ENCODE results near the gene EFTUD2. TPM values are rescaled to one million over a fixed set of nuclear protein-coding genes. Genes with fewer than 3 reads are reported as not detected.

EFTUD2 gene
- total and polyA plus RNA-seq, 2 donors (not counting 1 experiment from before 2014, with no cell fraction given): 43.2 to 133 TPM

GRCh38 chr17:44918006-44918405 lies 18.8 kb upstream of the EFTUD2 start:
- Mint-ChIP-seq H3K27me3 (peaks cover 22% of the 10 kb centered on the region), H3K4me1 (peaks cover 16% of the 10 kb centered on the region), H3K4me3 (no peak overlapping the region), H3K9me3 (ENCODE audit: insufficient read depth) (no peaks in the 10 kb centered on the region), H3K27ac (no peak overlapping the region)
- Histone ChIP-seq H3K4me1 (ENCODE audit: control insufficient read depth in 2 of 2, insufficient read depth in 2 of 2, low read length in 2 of 2) (peaks cover 10 to 13% of the 10 kb centered on the region in 2 donors), H3K36me3 (replicated peaks in 1 of 2; ENCODE audit: control extremely low read depth in 1 of 2, control insufficient read depth in 1 of 2, extremely low read depth in 1 of 2, insufficient read depth in 2 of 2, low read length in 1 of 2) (no peaks in the 10 kb centered on the region), H3K27ac (ENCODE audit: low read length in 2 of 2) (no peak overlapping the region), H2AFZ (ENCODE audit: insufficient read depth, low read depth, low read length, poor library complexity, severe bottlenecking) (no peak overlapping the region), H3K79me2 (ENCODE audit: control insufficient read depth, insufficient read depth, low read length) (no peaks in the 10 kb centered on the region), H3K9ac (ENCODE audit: low read length) (no peak overlapping the region), H4K20me1 (ENCODE audit: control insufficient read depth, insufficient read depth, low read length, poor library complexity, severe bottlenecking) (no peaks in the 10 kb centered on the region), H3K4me3 (ENCODE audit: control extremely low read depth in 1 of 5, extremely low read depth in 1 of 5, insufficient read depth in 1 of 5, low read depth in 2 of 5, low read length in 4 of 5) (no peak overlapping the region), H3K4me2 (replicated peaks; ENCODE audit: low read depth, low read length, poor library complexity, severe bottlenecking) (no peak overlapping the region), H3K9me3 (ENCODE audit: control extremely low read depth in 1 of 3, control insufficient read depth in 2 of 3, insufficient read depth in 1 of 3, low read length in 2 of 3) (no peaks in the 10 kb centered on the region), H3K27me3 (replicated peaks in 1 of 4; ENCODE audit: control extremely low read depth in 1 of 4, control insufficient read depth in 3 of 4, insufficient read depth in 4 of 4, low read length in 3 of 4) (peaks cover 0 to 38% (median 6%) of the 10 kb centered on the region in 4 experiments)
- intact Hi-C loops (cut with micrococcal nuclease): no loop called here
- DNase-seq (no peak), ATAC-seq (ENCODE audit: low read depth) (no peak)
- POLR2A ChIA-PET: interaction anchor here (0.6 kb wide), 1 partner anchor 237 kb away, joined by 12 read pairs; no protein-coding TSS in a partner anchor
- no peak for TF ChIP-seq EZH2 (IDR thresholded peaks at IDR 0.05; ENCODE audit: borderline replicate concordance, insufficient read depth, low read depth, low read length, poor library complexity, severe bottlenecking)
- no peak for TF ChIP-seq CTCF (IDR thresholded peaks at IDR 0.05)
- 86% methylated on average over 1 of the region's 2 CpGs for WGBS (ENCODE audit: insufficient coverage)
- CTCF ChIA-PET: interaction anchor here (0.9 to 6.0 kb wide), 4 partner anchors 104 to 279 kb away, joined by 4 to 95 read pairs (median 6); no protein-coding TSS in a partner anchor

- no peaks in the 10 kb centered on the region for H3K36me3 ChIP-seq (replicated peaks in 1 of 2; ENCODE audit: control extremely low read depth in 1 of 2, control insufficient read depth in 1 of 2, extremely low read depth in 1 of 2, insufficient read depth in 2 of 2, low read length in 1 of 2)
- ATAC-seq (ENCODE audit: low read depth) (no peak), DNase-seq (no peak)
- no peaks in the 10 kb centered on the region for H4K20me1 ChIP-seq (ENCODE audit: control insufficient read depth, insufficient read depth, low read length, poor library complexity, severe bottlenecking)
- H3K4me2 ChIP-seq (replicated peaks; ENCODE audit: low read depth, low read length, poor library complexity, severe bottlenecking): no peak overlapping the region
- Mint-ChIP-seq H3K27me3 (peaks cover 28% of the 10 kb centered on the region), H3K4me3 (no peak overlapping the region), H3K9me3 (ENCODE audit: insufficient read depth) (no peaks in the 10 kb centered on the region), H3K27ac (no peak overlapping the region), H3K4me1 (peaks cover 17% of the 10 kb centered on the region)
- no peak overlapping the region for H2AFZ ChIP-seq (ENCODE audit: insufficient read depth, low read depth, low read length, poor library complexity, severe bottlenecking)
- H3K4me1 ChIP-seq (ENCODE audit: control insufficient read depth in 2 of 2, insufficient read depth in 2 of 2, low read length in 2 of 2): peaks cover 10 to 13% of the 10 kb centered on the region in 2 donors
- intact Hi-C loops (cut with micrococcal nuclease): no loop called here
- no peaks in the 10 kb centered on the region for H3K9me3 ChIP-seq (ENCODE audit: control extremely low read depth in 1 of 3, control insufficient read depth in 2 of 3, insufficient read depth in 1 of 3, low read length in 2 of 3)
- H3K27ac ChIP-seq (ENCODE audit: low read length in 2 of 2): no peak overlapping the region
- WGBS (ENCODE audit: insufficient coverage): 95% methylated on average over 6 of the region's 6 CpGs
- no peak overlapping the region for H3K9ac ChIP-seq (ENCODE audit: low read length)
- peaks cover 0 to 37% (median 6%) of the 10 kb centered on the region in 4 experiments for H3K27me3 ChIP-seq (replicated peaks in 1 of 4; ENCODE audit: control extremely low read depth in 1 of 4, control insufficient read depth in 3 of 4, insufficient read depth in 4 of 4, low read length in 3 of 4)
- TF ChIP-seq CTCF (IDR thresholded peaks at IDR 0.05) (no peak), EZH2 (IDR thresholded peaks at IDR 0.05; ENCODE audit: borderline replicate concordance, insufficient read depth, low read depth, low read length, poor library complexity, severe bottlenecking) (no peak)
- ChIA-PET POLR2A (interaction anchor here (0.6 kb wide), 1 partner anchor 238 kb away, joined by 12 read pairs; no protein-coding TSS in a partner anchor), CTCF (interaction anchor here (0.9 to 6.0 kb wide), 4 partner anchors 105 to 280 kb away, joined by 4 to 95 read pairs (median 6); no protein-coding TSS in a partner anchor)
- H3K79me2 ChIP-seq (ENCODE audit: control insufficient read depth, insufficient read depth, low read length): no peaks in the 10 kb centered on the region
- no peak overlapping the region for H3K4me3 ChIP-seq (ENCODE audit: control extremely low read depth in 1 of 5, extremely low read depth in 1 of 5, insufficient read depth in 1 of 5, low read depth in 2 of 5, low read length in 4 of 5)
These were observed 18.2 kb upstream of the EFTUD2 start for GRCh38 chr17:44917456-44917855.

Data from B cell (primary cell).